Kidney (tissue), 14 donors: ENCODE data around the gene IGF1R. TPM values are rescaled to one million over a fixed set of nuclear protein-coding genes. Genes with fewer than 3 reads are reported as not detected.
A peak's percentile ranks its signal among the peaks of the same experiment; 100 is the strongest.

Experiments used
- DNase-seq, 5 donors: peaks; one replicate each; pipeline ENCODE4 v3.0.0-alpha.2; 2013 to 2020
- FAIRE-seq: peaks from 2 replicates; lab custom pipeline; 2012; peaks lifted over from hg19 to GRCh38; lab: Jason Lieb, UNC
- H3K27ac ChIP-seq, 2 donors: one replicate each; pipeline ENCODE4 v1.7.0; 2013; ENCODE audit warnings: low read depth in 2 of 2, low read length in 2 of 2, inconsistent platforms in 1 of 2
- H3K27me3 ChIP-seq: one replicate; pipeline ENCODE4 v1.7.1; 2013; ENCODE audit warnings: low read length, inconsistent platforms; ENCODE audit not compliant: control insufficient read depth, insufficient read depth
- H3K36me3 ChIP-seq, 3 donors: one replicate each; pipeline versions ENCODE4 v1.7.0 to v1.7.1; 2013; ENCODE audit warnings: low read length in 3 of 3, control low read depth in 1 of 3, inconsistent platforms in 1 of 3; ENCODE audit not compliant: insufficient read depth in 3 of 3, control insufficient read depth in 2 of 3
- H3K4me1 ChIP-seq, 3 donors: one replicate each; pipeline versions ENCODE4 v1.7.0 to v1.7.1; 2013; ENCODE audit warnings: low read length in 3 of 3, inconsistent platforms in 1 of 3, low read depth in 1 of 3; ENCODE audit not compliant: control insufficient read depth in 2 of 3, insufficient read depth in 2 of 3
- H3K4me3 ChIP-seq, 3 donors: one replicate each; pipeline versions ENCODE4 v1.7.0 to v1.8.1; 2013; ENCODE audit warnings: low read length in 3 of 3, control low read depth in 1 of 3, inconsistent platforms in 1 of 3
- H3K9ac ChIP-seq, 3 donors: one replicate each; pipeline versions ENCODE4 v1.7.0 to v1.7.1; 2013; ENCODE audit warnings: low read length in 3 of 3, control low read depth in 1 of 3, inconsistent platforms in 1 of 3
- H3K9me3 ChIP-seq, 3 donors: one replicate each; pipeline versions ENCODE4 v1.7.0 to v1.7.1; 2013; ENCODE audit warnings: low read length in 3 of 3, control low read depth in 1 of 3, inconsistent platforms in 1 of 3; ENCODE audit not compliant: control insufficient read depth in 2 of 3, insufficient read depth in 1 of 3
- intact Hi-C: fragments of 100-400 bp; cut with DNase I; formaldehyde crosslinking; loops from one replicate; pipeline ENCODE4 v1.11.1; 2022
- polyA plus RNA-seq: library from polyadenylated mRNA; stranded (reverse); fragments of 350-450 nt; fragmentation: Illumina TruSeq; extraction: RNeasy Lipid Tissue Mini Kit (QIAGEN cat#74804); gene quantifications from one replicate; pipeline ENCODE4 v1.2.3, GENCODE V29; 2014; ENCODE audit warnings: low read depth, low replicate concordance; ENCODE audit not compliant: insufficient read depth
- total RNA-seq: library from RNA; stranded (reverse); fragmentation: NEBNext Ultra II Directional; extraction: Animal tissue kit (Norgen Biotek cat#: 25700); gene quantifications from one replicate; pipeline ENCODE4 v1.2.1, GENCODE V29; 2021
- TF ChIP-seq, protein P1 (sequence below): IDR thresholded peaks from 3 replicates; pipeline ENCODE4 v1.5.1; 2012; ENCODE audit warnings: mild to moderate bottlenecking, moderate library complexity, borderline replicate concordance; ENCODE audit not compliant: insufficient read depth; ENCODE audit errors: extremely low read depth
- donor health status: control.
- donor health status: control.
- donor health status: control.
- donor health status: control.
- donor health status: control.
- donor health status: DM: yes; HTN: yes; CAD: no.
- donor health status: Normal renal cell carcinoma (clear cell type).

IGF1R gene
- total and polyA plus RNA-seq, 2 donors from 2014 or later = 6.5 to 73.2 TPM

GRCh38 chr15:98733098-98733497 is 84.8 kb downstream of the IGF1R start:
- TF ChIP-seq, protein P1, sequence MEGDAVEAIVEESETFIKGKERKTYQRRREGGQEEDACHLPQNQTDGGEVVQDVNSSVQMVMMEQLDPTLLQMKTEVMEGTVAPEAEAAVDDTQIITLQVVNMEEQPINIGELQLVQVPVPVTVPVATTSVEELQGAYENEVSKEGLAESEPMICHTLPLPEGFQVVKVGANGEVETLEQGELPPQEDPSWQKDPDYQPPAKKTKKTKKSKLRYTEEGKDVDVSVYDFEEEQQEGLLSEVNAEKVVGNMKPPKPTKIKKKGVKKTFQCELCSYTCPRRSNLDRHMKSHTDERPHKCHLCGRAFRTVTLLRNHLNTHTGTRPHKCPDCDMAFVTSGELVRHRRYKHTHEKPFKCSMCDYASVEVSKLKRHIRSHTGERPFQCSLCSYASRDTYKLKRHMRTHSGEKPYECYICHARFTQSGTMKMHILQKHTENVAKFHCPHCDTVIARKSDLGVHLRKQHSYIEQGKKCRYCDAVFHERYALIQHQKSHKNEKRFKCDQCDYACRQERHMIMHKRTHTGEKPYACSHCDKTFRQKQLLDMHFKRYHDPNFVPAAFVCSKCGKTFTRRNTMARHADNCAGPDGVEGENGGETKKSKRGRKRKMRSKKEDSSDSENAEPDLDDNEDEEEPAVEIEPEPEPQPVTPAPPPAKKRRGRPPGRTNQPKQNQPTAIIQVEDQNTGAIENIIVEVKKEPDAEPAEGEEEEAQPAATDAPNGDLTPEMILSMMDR = no peak
- Histone ChIP-seq H3K4me3 (no peak overlapping the region), H3K9me3 (no peaks in the 10 kb centered on the region), H3K27me3 (no peaks in the 10 kb centered on the region), H3K4me1 (peaks cover 4 to 85% (median 60%) of the 10 kb centered on the region in 3 donors), H3K9ac (no peak overlapping the region), H3K27ac (peak overlapping the region; percentile 61 to 63), H3K36me3 (no peaks in the 10 kb centered on the region)
- no peak for DNase-seq
- intact Hi-C loops = no loop called here
- no peak for FAIRE-seq

- intact Hi-C loops = no loop called here
- DNase-seq (peak in 3 of 5 donors; percentile 80 to 92 (median 89)), FAIRE-seq (peak; percentile 77)
Observed at GRCh38 chr15:98734466-98735199, 86.3 kb downstream of the IGF1R start.

DNA sequence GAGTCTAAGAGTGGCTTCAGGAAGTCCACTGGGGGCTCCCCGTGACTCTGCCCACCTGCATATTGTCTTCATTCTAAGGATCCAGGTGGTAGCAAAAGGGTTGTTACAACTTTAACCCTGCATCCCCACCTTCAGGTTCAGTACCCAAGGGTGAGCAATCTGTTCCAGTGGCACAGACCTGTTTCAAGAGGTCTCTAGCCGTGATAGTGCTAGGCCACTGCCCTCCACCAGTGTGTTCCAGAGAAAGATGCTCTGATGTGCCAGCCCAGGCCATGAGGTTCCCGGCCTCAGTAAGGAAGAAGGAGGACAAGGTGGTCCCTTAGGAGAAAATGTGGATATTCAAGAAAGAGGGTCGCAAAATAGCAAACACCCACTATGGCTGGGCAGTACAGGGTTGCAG is 87.0 kb downstream of the IGF1R start:
- H3K4me1 ChIP-seq = peaks cover 4 to 84% (median 55%) of the 10 kb centered on the region in 3 donors
- TF ChIP-seq, protein P1 = no peak
- no peak for DNase-seq
- H3K27ac ChIP-seq = peak overlapping the region; percentile 86 to 89
- no peaks in the 10 kb centered on the region for H3K36me3 ChIP-seq
- H3K9ac ChIP-seq = no peak overlapping the region
- H3K4me3 ChIP-seq = peak overlapping the region in 1 of 3 donors; percentile 15
- no peaks in the 10 kb centered on the region for H3K27me3 ChIP-seq
- intact Hi-C loops = no loop called here
- no peaks in the 10 kb centered on the region for H3K9me3 ChIP-seq
- FAIRE-seq = no peak

More at GRCh38 chr15:98734466-98735199, 86.3 kb downstream of the IGF1R start:
- Histone ChIP-seq H3K36me3 (no peaks in the 10 kb centered on the region), H3K9ac (peak overlapping the region in 1 of 3 donors; percentile 15), H3K27me3 (no peaks in the 10 kb centered on the region), H3K9me3 (no peaks in the 10 kb centered on the region), H3K4me1 (peaks cover 4 to 84% (median 59%) of the 10 kb centered on the region in 3 donors), H3K27ac (peak overlapping the region; percentile 86 to 89), H3K4me3 (peak overlapping the region in 2 of 3 donors; percentile 15 to 41)
- TF ChIP-seq, protein P1 = no peak
